Loucy (cell line): ENCODE results near the gene SLC5A10.

Experiments
- H2AFZ ChIP-seq: fragments of 200-600 bp; sonication (generic); 2 replicates; pipeline ENCODE4 v1.6.0; 2016; ENCODE audit warnings: antibody characterized with exemption, mild to moderate bottlenecking, low read length, moderate library complexity
- H3F3A ChIP-seq: fragments of 200-600 bp; 2 replicates; pipeline ENCODE4 v1.6.0; 2016; ENCODE audit warnings: antibody characterized with exemption, low read depth, mild to moderate bottlenecking
- H3K27me3 ChIP-seq: fragments of 200-600 bp; sonication (generic); 2 replicates; pipeline ENCODE4 v1.6.1; 2014; ENCODE audit warnings: low read length, mild to moderate bottlenecking; ENCODE audit not compliant: insufficient read depth, poor library complexity, severe bottlenecking
- H3K36me3 ChIP-seq: fragments of 200-600 bp; sonication (generic); 2 replicates; pipeline ENCODE4 v1.6.1; 2016; ENCODE audit warnings: low read length; ENCODE audit not compliant: insufficient read depth
- H3K4me1 ChIP-seq: fragments of 200-600 bp; sonication (generic); 2 replicates; pipeline ENCODE4 v1.5.1; 2014; ENCODE audit warnings: low read length, mild to moderate bottlenecking; ENCODE audit not compliant: insufficient read depth, poor library complexity, severe bottlenecking
- H3K4me2 ChIP-seq: fragments of 200-600 bp; sonication (generic); 2 replicates; pipeline ENCODE4 v1.6.0; 2014; ENCODE audit warnings: antibody characterized with exemption, low read length, low read depth, mild to moderate bottlenecking; ENCODE audit not compliant: poor library complexity, severe bottlenecking
- H3K4me3 ChIP-seq: fragments of 200-600 bp; sonication (generic); 2 replicates; pipeline ENCODE4 v1.5.1; 2014; ENCODE audit warnings: low read length, mild to moderate bottlenecking, mixed read lengths; ENCODE audit not compliant: poor library complexity, severe bottlenecking
- H3K79me2 ChIP-seq: fragments of 200-600 bp; sonication (generic); 2 replicates; pipeline ENCODE4 v1.6.1; 2014; ENCODE audit warnings: low read length; ENCODE audit not compliant: insufficient read depth
- H3K9ac ChIP-seq: fragments of 200-600 bp; sonication (generic); 2 replicates; pipeline ENCODE4 v1.6.0; 2014; ENCODE audit warnings: mild to moderate bottlenecking, low read depth, low read length, moderate library complexity; ENCODE audit not compliant: poor library complexity, severe bottlenecking
- H3K9me2 ChIP-seq: fragments of 200-600 bp; sonication (generic); replicated peaks from 2 replicates; pipeline ENCODE4 v1.6.1; 2016; ENCODE audit warnings: low read depth, low read length, mixed read lengths
- H3K9me3 ChIP-seq: fragments of 200-600 bp; sonication (generic); 2 replicates; pipeline ENCODE4 v1.6.1; 2014; ENCODE audit warnings: mild to moderate bottlenecking, antibody characterized with exemption, low read length, low read depth; ENCODE audit not compliant: insufficient read depth
- H4K20me1 ChIP-seq: fragments of 200-600 bp; sonication (generic); 2 replicates; pipeline ENCODE4 v1.6.0; 2014; ENCODE audit warnings: antibody characterized with exemption, low read length, mild to moderate bottlenecking; ENCODE audit not compliant: insufficient read depth, poor library complexity, severe bottlenecking
- CTCF ChIP-seq: fragments of 200-600 bp; sonication (generic); conservative IDR thresholded peaks from 2 replicates; pipeline ENCODE4 v1.5.1; 2014; ENCODE audit warnings: mild to moderate bottlenecking, antibody characterized with exemption, low read length
- EZH2phosphoT487 ChIP-seq: fragments of 200-600 bp; IDR thresholded peaks from 2 replicates; pipeline ENCODE4 v1.6.1; 2018; ENCODE audit warnings: antibody characterized with exemption, mild to moderate bottlenecking, moderate library complexity, borderline replicate concordance

Gene SLC5A10

GRCh38 chr17:19005137-19005773, 53.3 kb downstream of the SLC5A10 start:
- Histone ChIP-seq H3K27me3 (no peaks in the 10 kb centered on the region), H3K36me3 (no peaks in the 10 kb centered on the region), H4K20me1 (no peaks in the 10 kb centered on the region), H3K9me2 (no peaks in the 10 kb centered on the region), H3K9me3 (0 out of 2 replicates have a peak, but pooled peaks cover 4% of the 10 kb centered on the region), H3K79me2 (no peaks in the 10 kb centered on the region), H3K9ac (no peak overlapping the region), H2AFZ (no peak overlapping the region), H3F3A (no peaks in the 10 kb centered on the region), H3K4me3 (no peak overlapping the region), H3K4me2 (no peak overlapping the region), H3K4me1 (peaks cover 18% of the 10 kb centered on the region)
- TF ChIP-seq CTCF: no peak
- no peak for TF ChIP-seq EZH2phosphoT487

GRCh38 chr17:19005789-19006430, 53.9 kb downstream of the SLC5A10 start:
- no peaks in the 10 kb centered on the region for H3K27me3 ChIP-seq
- no peaks in the 10 kb centered on the region for H3K36me3 ChIP-seq
- H3K9ac ChIP-seq: no peak overlapping the region
- H3K79me2 ChIP-seq: no peaks in the 10 kb centered on the region
- H3K4me3 ChIP-seq: no peak overlapping the region
- H3F3A ChIP-seq: no peaks in the 10 kb centered on the region
- TF ChIP-seq EZH2phosphoT487: no peak
- TF ChIP-seq CTCF: no peak
- H3K4me2 ChIP-seq: no peak overlapping the region
- peaks cover 15% of the 10 kb centered on the region for H3K4me1 ChIP-seq
- H3K9me3 ChIP-seq: 0 out of 2 replicates have a peak, but pooled peaks cover 4% of the 10 kb centered on the region
- no peaks in the 10 kb centered on the region for H4K20me1 ChIP-seq
- no peak overlapping the region for H2AFZ ChIP-seq
- H3K9me2 ChIP-seq: no peaks in the 10 kb centered on the region

- no peaks in the 10 kb centered on the region for H3F3A ChIP-seq
- H4K20me1 ChIP-seq: no peaks in the 10 kb centered on the region
- H3K4me3 ChIP-seq: no peak overlapping the region
- H3K9ac ChIP-seq: no peak overlapping the region
- TF ChIP-seq CTCF (no peak), EZH2phosphoT487 (no peak)
- no peaks in the 10 kb centered on the region for H3K79me2 ChIP-seq
- H3K36me3 ChIP-seq: no peaks in the 10 kb centered on the region
- H2AFZ ChIP-seq: no peak overlapping the region
- peaks cover 7% of the 10 kb centered on the region for H3K4me1 ChIP-seq
- H3K9me2 ChIP-seq: no peaks in the 10 kb centered on the region
- no peak overlapping the region for H3K4me2 ChIP-seq
- no peaks in the 10 kb centered on the region for H3K27me3 ChIP-seq
- H3K9me3 ChIP-seq: 0 out of 2 replicates have a peak, but pooled peaks cover 4% of the 10 kb centered on the region
Observed at GRCh38 chr17:19006698-19007097, 54.7 kb downstream of the SLC5A10 start.
